GM15510 (cell line): ENCODE results near the gene SNCA.

Source experiments
- POLR2A ChIP-seq: IDR thresholded peaks from 3 replicates; pipeline ENCODE4 v1.6.1; 2011; ENCODE audit warnings: borderline replicate concordance; ENCODE audit not compliant: insufficient read length; ENCODE audit errors: extremely low read depth

SNCA gene

GRCh38 chr4:89751416-89751815 lies 85.5 kb downstream of the SNCA start:
- TF ChIP-seq POLR2A = no peak

GRCh38 chr4:89746377-89746776 lies 90.6 kb downstream of the SNCA start:
- TF ChIP-seq POLR2A = no peak

GRCh38 chr4:89745708-89746107 lies 91.3 kb downstream of the SNCA start:
- no peak for TF ChIP-seq POLR2A

- no peak for TF ChIP-seq POLR2A
Observed at GRCh38 chr4:89744914-89745313, 92.0 kb downstream of the SNCA start.

GRCh38 chr4:89741768-89742167 lies 95.2 kb downstream of the SNCA start:
- TF ChIP-seq POLR2A = no peak

- no peak for TF ChIP-seq POLR2A
Observed at GRCh38 chr4:89739311-89739988, 97.5 kb downstream of the SNCA start.

GRCh38 chr4:89737888-89738287 lies 99.1 kb downstream of the SNCA start:
- no peak for TF ChIP-seq POLR2A

- TF ChIP-seq POLR2A = no peak
Observed at GRCh38 chr4:89733946-89734345, 103.0 kb downstream of the SNCA start.

GRCh38 chr4:89727238-89727637 lies 109.7 kb downstream of the SNCA start:
- TF ChIP-seq POLR2A = no peak

GRCh38 chr4:89725268-89725667 lies 111.7 kb downstream of the SNCA start:
- no peak for TF ChIP-seq POLR2A

- TF ChIP-seq POLR2A = no peak
Observed at GRCh38 chr4:89724716-89725115, 112.2 kb downstream of the SNCA start.

- no peak for TF ChIP-seq POLR2A
Observed at GRCh38 chr4:89723096-89723495, 113.9 kb downstream of the SNCA start.

- TF ChIP-seq POLR2A = no peak
Observed at GRCh38 chr4:89722517-89722916, 114.4 kb downstream of the SNCA start.

- TF ChIP-seq POLR2A = no peak
Observed at GRCh38 chr4:89720981-89721380, 116.0 kb downstream of the SNCA start.

GRCh38 chr4:89719536-89720090 lies 117.3 kb downstream of the SNCA start:
- TF ChIP-seq POLR2A = no peak

GRCh38 chr4:89716893-89717292 lies 120.1 kb downstream of the SNCA start:
- no peak for TF ChIP-seq POLR2A
